Nephron progenitor cell (in vitro differentiated cells): ENCODE measurements around the gene CAMK2N2.
"Not testable (repeated sequence)": the region's sequence is repeated elsewhere in the genome, so short reads cannot be mapped to it uniquely, and the experiment has no call there.

Experiments used
- DNase-seq: peaks from one replicate; pipeline ENCODE4 v3.0.0; 2021
- H3K27ac Mint-ChIP-seq: 2 replicates; pipeline ENCODE4 v1.8.0; 2021; ENCODE audit warnings: mild to moderate bottlenecking, moderate library complexity, mixed read lengths
- H3K27me3 Mint-ChIP-seq: 2 replicates; pipeline ENCODE4 v1.8.0; 2021; ENCODE audit warnings: mild to moderate bottlenecking, low read depth, mixed read lengths; ENCODE audit not compliant: poor library complexity
- H3K36me3 Mint-ChIP-seq: 2 replicates; pipeline ENCODE4 v1.8.0; 2021; ENCODE audit warnings: low read depth, mixed read lengths
- H3K4me1 Mint-ChIP-seq: 2 replicates; pipeline ENCODE4 v1.8.0; 2021; ENCODE audit warnings: mixed read lengths
- H3K4me3 Mint-ChIP-seq: 2 replicates; pipeline ENCODE4 v1.8.0; 2021; ENCODE audit warnings: mild to moderate bottlenecking, moderate library complexity, mixed read lengths
- H3K9me3 Mint-ChIP-seq: 2 replicates; pipeline ENCODE4 v1.8.0; 2021; ENCODE audit warnings: mild to moderate bottlenecking, moderate library complexity, mixed read lengths
- CTCF ChIP-seq: fragments of 200-600 bp; sonication (generic); IDR thresholded peaks from 2 replicates; pipeline ENCODE4 v1.5.0; 2021; ENCODE audit warnings: antibody characterized with exemption

The CAMK2N2 gene

GRCh38 chr3:184277366-184277765 is 16.0 kb upstream of the CAMK2N2 start:
- peaks cover 5% of the 10 kb centered on the region for H3K4me1 Mint-ChIP-seq
- no peaks in the 10 kb centered on the region for H3K9me3 Mint-ChIP-seq
- no peak overlapping the region for H3K4me3 Mint-ChIP-seq
- H3K27ac Mint-ChIP-seq, result no peak overlapping the region
- peaks cover 96% of the 10 kb centered on the region for H3K27me3 Mint-ChIP-seq
- DNase-seq, result no peak
- no peak for TF ChIP-seq CTCF
- no peaks in the 10 kb centered on the region for H3K36me3 Mint-ChIP-seq

- peaks cover 99% of the 10 kb centered on the region for H3K27me3 Mint-ChIP-seq
- H3K4me3 Mint-ChIP-seq, result peak within 1 kb of the TSS; percentile 67
- DNase-seq, result peak; percentile 21
Observed at GRCh38 chr3:184275961-184276910, 14.9 kb upstream of the CAMK2N2 start, which contains the start of gene ECE2. ECE2 (plus strand) TSS chr3:184276022; CDS start chr3:184276154, 132 bp downstream.

GRCh38 chr3:184275381-184275701 is 14.0 kb upstream of the CAMK2N2 start:
- Mint-ChIP-seq H3K27ac (no peak overlapping the region), H3K4me3 (peak overlapping the region; percentile 67)
- TF ChIP-seq CTCF, result no peak

More at GRCh38 chr3:184275961-184276910, 14.9 kb upstream of the CAMK2N2 start, which contains the start of gene ECE2:
- no peaks in the 10 kb centered on the region for H3K36me3 Mint-ChIP-seq
- H3K4me1 Mint-ChIP-seq, result peaks cover 5% of the 10 kb centered on the region
- H3K9me3 Mint-ChIP-seq, result no peaks in the 10 kb centered on the region
- TF ChIP-seq CTCF, result no peak
- no peak within 1 kb of the TSS for H3K27ac Mint-ChIP-seq

DNA sequence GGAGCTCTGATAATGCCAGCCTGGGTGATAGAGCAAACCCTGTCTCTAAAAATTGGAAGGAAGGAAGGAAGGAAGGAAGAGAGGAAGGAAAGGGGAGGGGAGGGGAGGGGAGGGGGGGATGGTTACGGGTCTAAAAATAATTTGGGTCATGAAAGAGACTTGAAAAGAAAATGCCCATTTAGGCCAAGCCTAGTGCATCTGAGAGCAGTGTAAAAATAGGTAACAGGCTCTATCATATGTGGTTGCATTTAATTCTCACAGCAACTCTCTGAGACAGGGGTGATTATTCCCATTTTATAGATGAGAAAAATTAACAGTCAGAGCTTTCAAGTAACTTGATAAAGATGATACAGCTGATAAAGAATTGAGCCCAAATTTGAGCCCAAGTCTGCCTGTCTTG is 10.9 kb upstream of the CAMK2N2 start:
- Mint-ChIP-seq H3K4me3 (no peak overlapping the region), H3K4me1 (peaks cover 5% of the 10 kb centered on the region), H3K36me3 (no peaks in the 10 kb centered on the region), H3K27me3 (peaks cover 94% of the 10 kb centered on the region), H3K27ac (no peak overlapping the region), H3K9me3 (peaks cover 6% of the 10 kb centered on the region)
- DNase-seq, result no peak
- no peak for TF ChIP-seq CTCF

More at GRCh38 chr3:184275381-184275701, 14.0 kb upstream of the CAMK2N2 start:
- no peak for DNase-seq
- H3K4me1 Mint-ChIP-seq, result peaks cover 5% of the 10 kb centered on the region
- H3K36me3 Mint-ChIP-seq, result no peaks in the 10 kb centered on the region
- H3K9me3 Mint-ChIP-seq, result no peaks in the 10 kb centered on the region
- peaks cover 98% of the 10 kb centered on the region for H3K27me3 Mint-ChIP-seq

DNA sequence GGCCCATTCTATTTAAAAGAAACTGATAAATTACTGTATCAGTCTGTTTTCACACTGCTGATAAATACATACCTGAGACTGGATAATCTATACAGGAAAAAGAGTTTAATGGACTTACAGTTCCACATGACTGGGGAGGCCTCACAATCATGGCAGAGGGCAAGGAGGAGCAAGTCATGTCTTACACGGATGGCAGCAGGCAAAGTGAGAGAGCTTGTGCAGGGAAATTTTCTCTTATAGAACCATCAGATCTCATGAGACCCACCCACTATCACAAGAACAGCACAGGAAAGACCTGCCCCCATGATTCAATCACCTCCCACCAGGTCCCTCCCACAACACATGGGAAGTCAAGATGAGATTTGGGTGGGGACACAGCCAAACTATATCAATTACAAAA is 5.9 kb upstream of the CAMK2N2 start:
- Mint-ChIP-seq H3K9me3 (peaks cover 15% of the 10 kb centered on the region), H3K27me3 (peaks cover 87% of the 10 kb centered on the region)
- not testable (repeated sequence) for H3K36me3 Mint-ChIP-seq

GRCh38 chr3:184262764-184263179 is 1.4 kb upstream of the CAMK2N2 start:
- no peak for DNase-seq
- no peak for TF ChIP-seq CTCF
- Mint-ChIP-seq H3K27me3 (peaks cover 90% of the 10 kb centered on the region), H3K27ac (no peak overlapping the region), H3K9me3 (peaks cover 21% of the 10 kb centered on the region), H3K4me3 (peak overlapping the region; percentile 69), H3K4me1 (peaks cover 16% of the 10 kb centered on the region), H3K36me3 (peaks cover 8% of the 10 kb centered on the region)

More for the DNA sequence above, 5.9 kb upstream of the CAMK2N2 start:
- DNase-seq, H3K27ac Mint-ChIP-seq, H3K4me1 Mint-ChIP-seq, H3K4me3 Mint-ChIP-seq: not testable (repeated sequence)
